Sigmoid colon (tissue), 4 donors: ENCODE results near the gene CPLX1.

Experiments
- POLR2A ChIP-seq, 2 donors: fragments of 450-650 bp; IDR thresholded peaks; one replicate each; pipeline ENCODE4 v1.6.1; 2016; ENCODE audit warnings: antibody characterized with exemption in 2 of 2, mild to moderate bottlenecking in 2 of 2, moderate library complexity in 2 of 2
- POLR2AphosphoS5 ChIP-seq, 4 donors: sonication (generic); formaldehyde crosslinking; IDR thresholded peaks; one replicate each; pipeline ENCODE4 v1.6.1; 2017; ENCODE audit warnings: antibody characterized with exemption in 4 of 4
- TF ChIP-seq, protein P1 (sequence below), 4 experiments: fragments of 450-650 bp in 3 of 4; fragments of 200-600 bp in 1 of 4; IDR thresholded peaks; one replicate each; pipeline ENCODE4 v1.5.1; 2016 to 2019; ENCODE audit warnings: antibody characterized with exemption in 4 of 4, mild to moderate bottlenecking in 3 of 4, moderate library complexity in 2 of 4

DNA sequence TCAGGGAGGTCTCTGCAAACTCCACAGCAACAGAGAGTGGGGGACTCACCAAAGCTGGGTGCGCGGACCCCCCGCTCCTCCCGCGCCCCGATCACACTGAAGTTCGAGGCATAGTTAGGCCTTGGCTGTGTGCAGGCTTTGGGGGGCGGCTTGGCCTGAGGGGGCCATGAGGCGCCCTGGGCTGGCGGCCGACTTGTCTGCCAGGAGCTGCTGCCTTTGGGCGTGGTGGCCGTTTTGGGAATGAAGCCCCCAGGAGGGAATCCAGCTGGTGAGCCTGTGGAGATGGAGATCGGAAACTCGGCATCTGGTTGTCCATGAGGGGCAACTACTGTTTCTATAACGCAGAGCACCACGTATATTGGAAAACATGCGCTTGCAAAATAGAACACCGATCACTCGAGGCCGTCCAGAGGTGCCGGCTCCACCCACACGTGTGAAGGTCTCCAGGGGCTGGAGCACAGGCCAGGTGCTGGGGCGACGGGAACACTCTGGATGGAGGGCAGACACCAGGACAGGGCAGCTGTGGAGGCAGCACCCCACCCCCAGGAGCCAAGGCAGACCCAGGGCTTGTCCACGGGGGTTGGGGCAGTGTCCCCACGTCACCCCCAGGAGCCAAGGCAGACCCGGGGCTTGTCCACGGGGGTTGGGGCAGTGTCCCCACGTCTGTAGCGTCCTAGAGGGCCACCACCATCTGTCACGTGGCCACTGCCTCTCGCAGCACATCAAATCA, 25.9 kb upstream of the CPLX1 start:
- TF ChIP-seq POLR2AphosphoS5 (IDR thresholded peaks at IDR 0.05) (no peak), POLR2A (IDR thresholded peaks at IDR 0.05) (no peak)
- TF ChIP-seq, protein P1, sequence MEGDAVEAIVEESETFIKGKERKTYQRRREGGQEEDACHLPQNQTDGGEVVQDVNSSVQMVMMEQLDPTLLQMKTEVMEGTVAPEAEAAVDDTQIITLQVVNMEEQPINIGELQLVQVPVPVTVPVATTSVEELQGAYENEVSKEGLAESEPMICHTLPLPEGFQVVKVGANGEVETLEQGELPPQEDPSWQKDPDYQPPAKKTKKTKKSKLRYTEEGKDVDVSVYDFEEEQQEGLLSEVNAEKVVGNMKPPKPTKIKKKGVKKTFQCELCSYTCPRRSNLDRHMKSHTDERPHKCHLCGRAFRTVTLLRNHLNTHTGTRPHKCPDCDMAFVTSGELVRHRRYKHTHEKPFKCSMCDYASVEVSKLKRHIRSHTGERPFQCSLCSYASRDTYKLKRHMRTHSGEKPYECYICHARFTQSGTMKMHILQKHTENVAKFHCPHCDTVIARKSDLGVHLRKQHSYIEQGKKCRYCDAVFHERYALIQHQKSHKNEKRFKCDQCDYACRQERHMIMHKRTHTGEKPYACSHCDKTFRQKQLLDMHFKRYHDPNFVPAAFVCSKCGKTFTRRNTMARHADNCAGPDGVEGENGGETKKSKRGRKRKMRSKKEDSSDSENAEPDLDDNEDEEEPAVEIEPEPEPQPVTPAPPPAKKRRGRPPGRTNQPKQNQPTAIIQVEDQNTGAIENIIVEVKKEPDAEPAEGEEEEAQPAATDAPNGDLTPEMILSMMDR (IDR thresholded peaks at IDR 0.05), result no peak
